Subcutaneous adipose tissue (tissue), 4 donors: ENCODE measurements around the gene RGMB. TPM values are rescaled to one million over a fixed set of nuclear protein-coding genes. Genes with fewer than 3 reads are reported as not detected.

Experiments used
- total RNA-seq, 4 donors: library from RNA; depleted of rRNA; stranded (reverse); fragments of >200 nt; gene quantifications; one replicate each; pipeline ENCODE4 v1.1.0, GENCODE V29; 2016
- TF ChIP-seq, protein P1 (sequence below): fragments of 450-650 bp; IDR thresholded peaks from one replicate; pipeline ENCODE4 v1.5.1; 2016; ENCODE audit warnings: low read depth, mild to moderate bottlenecking, control low read depth, antibody characterized with exemption, moderate library complexity

RGMB gene
- total RNA-seq, 4 donors from 2014 or later, result 9.0 to 36.0 (median 16.8) TPM

- TF ChIP-seq, protein P1, sequence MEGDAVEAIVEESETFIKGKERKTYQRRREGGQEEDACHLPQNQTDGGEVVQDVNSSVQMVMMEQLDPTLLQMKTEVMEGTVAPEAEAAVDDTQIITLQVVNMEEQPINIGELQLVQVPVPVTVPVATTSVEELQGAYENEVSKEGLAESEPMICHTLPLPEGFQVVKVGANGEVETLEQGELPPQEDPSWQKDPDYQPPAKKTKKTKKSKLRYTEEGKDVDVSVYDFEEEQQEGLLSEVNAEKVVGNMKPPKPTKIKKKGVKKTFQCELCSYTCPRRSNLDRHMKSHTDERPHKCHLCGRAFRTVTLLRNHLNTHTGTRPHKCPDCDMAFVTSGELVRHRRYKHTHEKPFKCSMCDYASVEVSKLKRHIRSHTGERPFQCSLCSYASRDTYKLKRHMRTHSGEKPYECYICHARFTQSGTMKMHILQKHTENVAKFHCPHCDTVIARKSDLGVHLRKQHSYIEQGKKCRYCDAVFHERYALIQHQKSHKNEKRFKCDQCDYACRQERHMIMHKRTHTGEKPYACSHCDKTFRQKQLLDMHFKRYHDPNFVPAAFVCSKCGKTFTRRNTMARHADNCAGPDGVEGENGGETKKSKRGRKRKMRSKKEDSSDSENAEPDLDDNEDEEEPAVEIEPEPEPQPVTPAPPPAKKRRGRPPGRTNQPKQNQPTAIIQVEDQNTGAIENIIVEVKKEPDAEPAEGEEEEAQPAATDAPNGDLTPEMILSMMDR, result no peak
Measured at GRCh38 chr5:98827161-98827560, 53.7 kb downstream of the RGMB start.

- TF ChIP-seq, protein P1, result no peak
Measured at GRCh38 chr5:98827588-98828284, 54.3 kb downstream of the RGMB start.

GRCh38 chr5:98836175-98836574, 62.7 kb downstream of the RGMB start:
- TF ChIP-seq, protein P1, result no peak

- TF ChIP-seq, protein P1, result no peak
Measured at GRCh38 chr5:98839469-98840383, 66.3 kb downstream of the RGMB start.

GRCh38 chr5:98840946-98841345, 67.5 kb downstream of the RGMB start:
- TF ChIP-seq, protein P1, result no peak

- TF ChIP-seq, protein P1, result no peak
Measured at GRCh38 chr5:98843481-98843880, 70.0 kb downstream of the RGMB start.

- TF ChIP-seq, protein P1, result no peak
Measured at GRCh38 chr5:98844865-98845264, 71.4 kb downstream of the RGMB start.
